Transverse colon (tissue), 4 donors: ENCODE measurements around the gene TOB2. TPM values are rescaled to one million over a fixed set of nuclear protein-coding genes. Genes with fewer than 3 reads are reported as not detected.
"Not testable (repeated sequence)": the region's sequence is repeated elsewhere in the genome, so short reads cannot be mapped to it uniquely, and the experiment has no call there.

Source experiments
- DNase-seq: peaks from one replicate; pipeline ENCODE4 v3.0.0-alpha.2; 2019
- H3K27ac ChIP-seq, 4 donors: fragments of 200-600 bp; sonication (generic); 2 replicates each; pipeline ENCODE4 v1.5.1; 2016 to 2018; ENCODE audit warnings: inconsistent platforms in 4 of 4
- H3K27me3 ChIP-seq: fragments of 200-600 bp; sonication (generic); 2 replicates; pipeline ENCODE4 v1.5.1; 2017; ENCODE audit warnings: inconsistent platforms
- H3K36me3 ChIP-seq, 4 donors: fragments of 200-600 bp; sonication (generic); 2 replicates each; pipeline ENCODE4 v1.5.1; 2017 to 2019; ENCODE audit warnings: inconsistent platforms in 4 of 4
- H3K4me1 ChIP-seq, 4 donors: fragments of 200-600 bp; sonication (generic); 2 replicates each; pipeline ENCODE4 v1.5.1; 2017 to 2020; ENCODE audit warnings: inconsistent platforms in 4 of 4
- H3K4me3 ChIP-seq, 4 donors: fragments of 200-600 bp; sonication (generic); 1 replicate in 1 of 4; 2 replicates in 3 of 4; pipeline versions ENCODE4 v1.5.1 to v1.6.1; 2017 to 2019; ENCODE audit warnings: inconsistent platforms in 4 of 4
- H3K9me3 ChIP-seq, 2 donors: fragments of 200-600 bp; sonication (generic); 2 replicates each; pipeline ENCODE4 v1.5.1; 2017 to 2019; ENCODE audit warnings: inconsistent platforms in 2 of 2
- CTCF ChIP-seq, 5 experiments: fragments of 200-600 bp in 3 of 5; fragments of 450-650 bp in 2 of 5; sonication (generic) in 3 of 5; IDR thresholded peaks; 1 replicate in 2 of 5; 2 replicates in 3 of 5; pipeline ENCODE4 v1.5.1; 2016 to 2017; ENCODE audit warnings: antibody characterized with exemption in 5 of 5, inconsistent platforms in 3 of 5, mild to moderate bottlenecking in 2 of 5, moderate library complexity in 1 of 5
- EP300 ChIP-seq: sonication (generic); formaldehyde crosslinking; IDR thresholded peaks from one replicate; pipeline ENCODE4 v1.6.1; 2017; ENCODE audit warnings: antibody characterized with exemption, low read depth
- POLR2A ChIP-seq: fragments of 450-650 bp; IDR thresholded peaks from one replicate; pipeline ENCODE4 v1.6.1; 2016; ENCODE audit warnings: antibody characterized with exemption, mild to moderate bottlenecking, moderate library complexity
- POLR2AphosphoS5 ChIP-seq, 3 donors: sonication (generic); formaldehyde crosslinking; IDR thresholded peaks; one replicate each; pipeline ENCODE4 v1.6.1; 2016; ENCODE audit warnings: antibody characterized with exemption in 3 of 3
- WGBS, 2 donors: methylation state at CpG; one replicate each; pipeline ENCODE4 v1.1.5; 2018; ENCODE audit warnings: low coverage in 1 of 2; 5-methylcytosine and 5-hydroxymethylcytosine counted together
- in situ Hi-C, 4 donors: fragments of 200-750 bp; cut with MboI; loops; one replicate each; pipeline versions ENCODE4 v1.15.0 to v1.15.1; 2017; ENCODE audit warnings: low sequenced_read_pairs in 3 of 4, low pct_ligation_motif_present in 1 of 4, low pct_unique_long_range_greater_than_20kb in 1 of 4
- intact Hi-C: fragments of 100-400 bp; cut with DNase I; formaldehyde crosslinking; loops from one replicate; pipeline ENCODE4 v1.15.1; 2023; ENCODE audit warnings: low total_unique reads
- total RNA-seq, 4 donors: library from RNA; depleted of rRNA; stranded (reverse); fragments of >200 nt; gene quantifications; one replicate each; pipeline ENCODE4 v1.1.0, GENCODE V29; 2016

Gene TOB2
- total RNA-seq, 4 donors from 2014 or later: 22.7 to 64.0 (median 49.7) TPM

- H3K27me3 ChIP-seq: no peaks in the 10 kb centered on the region
- TF ChIP-seq POLR2AphosphoS5 (IDR thresholded peaks at IDR 0.05): no peak
- TF ChIP-seq EP300: no peak
- TF ChIP-seq POLR2A: no peak
- no peak for TF ChIP-seq CTCF (IDR thresholded peaks at IDR 0.05)
- H3K36me3 ChIP-seq: peaks cover 0 to 42% (median 19%) of the 10 kb centered on the region in 4 donors
- 83% methylated on average over 7 of the region's 7 CpGs; no CpG with 5 or more reads in 1 of the 2 donors for WGBS, 2 donors
- H3K9me3 ChIP-seq: no peaks in the 10 kb centered on the region
- intact Hi-C loops (no loop called here), in situ Hi-C loops (no loop called here)
- no peak for DNase-seq
- H3K4me3 ChIP-seq: no peak overlapping the region
- H3K27ac ChIP-seq: no peak overlapping the region
- peaks cover under 1 to 33% (median 7%) of the 10 kb centered on the region in 4 donors for H3K4me1 ChIP-seq
Measured at GRCh38 chr22:41437198-41437597, 9.4 kb downstream of the TOB2 start.

GRCh38 chr22:41436322-41437113, 10.1 kb downstream of the TOB2 start:
- Histone ChIP-seq H3K27ac (no peak overlapping the region), H3K4me1 (peaks cover 0 to 27% (median 6%) of the 10 kb centered on the region in 4 donors), H3K4me3 (no peak overlapping the region), H3K36me3 (peaks cover 0 to 42% (median 19%) of the 10 kb centered on the region in 4 donors), H3K9me3 (no peaks in the 10 kb centered on the region), H3K27me3 (no peaks in the 10 kb centered on the region)
- no peak for TF ChIP-seq CTCF (IDR thresholded peaks at IDR 0.05)
- no peak for TF ChIP-seq POLR2A
- TF ChIP-seq EP300: no peak
- TF ChIP-seq POLR2AphosphoS5 (IDR thresholded peaks at IDR 0.05): no peak
- intact Hi-C loops: no loop called here
- in situ Hi-C loops: no loop called here
- 87 to 96% methylated on average over 3 to 19 of the region's 23 CpGs for WGBS, 2 donors
- DNase-seq: no peak

DNA sequence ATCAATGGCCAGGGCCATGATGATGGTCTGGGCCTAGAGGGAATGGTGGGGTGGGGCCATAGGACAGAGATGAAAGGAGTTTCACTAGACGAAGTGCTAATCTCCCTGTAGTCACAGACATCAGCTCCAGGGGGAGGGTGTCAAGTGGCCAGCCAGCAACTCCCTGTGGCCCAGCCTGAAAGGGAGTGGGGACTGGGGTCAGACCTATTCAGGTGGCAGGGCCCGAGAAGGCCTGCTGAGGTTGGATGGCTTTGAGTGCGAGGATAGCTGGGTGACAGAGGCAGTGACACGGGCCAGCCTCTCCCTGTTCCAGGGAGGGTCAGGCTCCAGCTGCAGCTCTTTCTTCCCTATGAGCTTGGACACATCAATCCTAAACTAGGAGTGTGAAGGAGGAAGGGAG, 11.0 kb downstream of the TOB2 start:
- Histone ChIP-seq H3K9me3 (no peaks in the 10 kb centered on the region), H3K4me3 (no peak overlapping the region), H3K27me3 (no peaks in the 10 kb centered on the region), H3K4me1 (peaks cover 0 to 26% (median 6%) of the 10 kb centered on the region in 4 donors), H3K27ac (no peak overlapping the region), H3K36me3 (peaks cover 0 to 39% (median 18%) of the 10 kb centered on the region in 4 donors)
- no peak for TF ChIP-seq EP300
- TF ChIP-seq POLR2AphosphoS5 (IDR thresholded peaks at IDR 0.05): no peak
- no peak for TF ChIP-seq CTCF (IDR thresholded peaks at IDR 0.05)
- TF ChIP-seq POLR2A: no peak
- intact Hi-C loops (no loop called here), in situ Hi-C loops (no loop called here)
- DNase-seq: no peak
- 60 to 61% methylated on average over 1 to 4 of the region's 4 CpGs for WGBS, 2 donors

DNA sequence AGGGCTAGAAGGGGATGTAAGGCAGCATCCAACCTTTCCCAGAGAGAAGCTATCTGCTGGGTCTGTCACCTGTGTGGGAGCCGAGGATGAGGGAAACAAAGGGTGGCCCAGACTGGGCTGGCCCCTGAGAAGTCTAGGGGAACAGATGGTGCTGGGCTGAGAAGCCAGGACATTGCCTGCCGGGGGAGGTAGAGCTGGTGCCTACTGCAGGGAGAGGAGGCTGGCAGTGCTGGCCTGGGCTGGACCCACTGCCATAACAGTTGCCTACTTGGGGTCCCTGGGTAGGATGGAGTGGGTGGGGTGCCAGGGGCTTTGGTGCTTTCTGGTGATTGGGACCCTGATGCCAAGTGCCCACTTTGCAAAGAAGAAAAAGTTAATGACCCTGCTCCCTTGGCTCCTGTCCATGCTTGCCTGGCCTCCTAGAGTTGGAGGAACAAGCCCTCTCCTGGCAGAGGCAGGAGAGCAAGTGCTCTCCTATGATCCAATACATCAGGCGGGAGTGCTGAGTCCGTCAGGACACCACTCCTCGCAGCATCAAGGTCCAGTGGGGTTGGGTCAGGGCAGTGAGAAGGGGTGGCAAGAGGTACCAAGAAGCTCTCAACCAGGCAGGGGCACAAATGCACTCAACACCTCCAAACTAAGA, 12.1 kb downstream of the TOB2 start:
- DNase-seq, intact Hi-C loops, H3K9me3 ChIP-seq, in situ Hi-C loops, H3K27me3 ChIP-seq, H3K4me3 ChIP-seq: not testable (repeated sequence)
- 89% methylated on average over 5 of the region's 5 CpGs; no CpG with 5 or more reads in 1 of the 2 donors for WGBS, 2 donors
- Histone ChIP-seq H3K27ac (peak overlapping the region in 2 of 4 donors; percentile 12 to 30), H3K4me1 (peaks cover 0 to 18% (median 6%) of the 10 kb centered on the region in 4 donors), H3K36me3 (peaks cover 0 to 39% (median 16%) of the 10 kb centered on the region in 4 donors)

GRCh38 chr22:41433480-41433879, 13.1 kb downstream of the TOB2 start:
- H3K36me3 ChIP-seq: peaks cover 0 to 39% (median 16%) of the 10 kb centered on the region in 4 donors
- H3K27ac ChIP-seq, H3K9me3 ChIP-seq, H3K27me3 ChIP-seq, in situ Hi-C loops, DNase-seq, H3K4me3 ChIP-seq, intact Hi-C loops: not testable (repeated sequence)
- H3K4me1 ChIP-seq: peaks cover 0 to 10% (median 0%) of the 10 kb centered on the region in 4 donors
- 80 to 81% methylated on average over 1 of the region's 1 CpG for WGBS, 2 donors
